GM19397 (cell line): Measurements from ENCODE around the gene PADI3.
"Not testable (repeated sequence)": the region's sequence is repeated elsewhere in the genome, so short reads cannot be mapped to it uniquely, and the experiment has no call there.

ENCODE experiments used
- ATAC-seq: cut with Tn5 transposase; IDR thresholded peaks from one replicate; pipeline ENCODE4 v1.9.1; 2021; ENCODE audit warnings: mild to moderate bottlenecking, moderate library complexity; ENCODE audit not compliant: unreplicated experiment

PADI3 gene

DNA sequence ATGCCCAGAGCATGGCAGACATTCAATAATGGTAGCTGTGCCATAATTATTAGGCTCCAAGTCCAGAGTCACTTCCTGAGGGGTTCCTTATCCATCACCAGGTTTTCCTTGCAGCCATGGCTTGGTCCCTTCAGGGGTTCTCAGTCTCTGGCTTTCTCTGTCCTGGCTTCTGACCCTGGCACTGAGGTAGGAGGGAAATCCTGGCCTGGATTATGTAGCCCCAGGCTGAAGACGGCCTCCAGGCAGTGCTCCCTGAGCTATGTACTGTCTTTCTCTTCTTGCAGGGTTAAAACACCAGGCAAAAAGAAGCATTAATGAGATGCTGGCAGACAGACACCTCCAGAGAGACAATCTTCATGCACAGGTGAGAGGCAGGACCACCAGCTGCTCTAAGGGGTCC, 9.5 kb upstream of the PADI3 start:
- no peak for ATAC-seq

DNA sequence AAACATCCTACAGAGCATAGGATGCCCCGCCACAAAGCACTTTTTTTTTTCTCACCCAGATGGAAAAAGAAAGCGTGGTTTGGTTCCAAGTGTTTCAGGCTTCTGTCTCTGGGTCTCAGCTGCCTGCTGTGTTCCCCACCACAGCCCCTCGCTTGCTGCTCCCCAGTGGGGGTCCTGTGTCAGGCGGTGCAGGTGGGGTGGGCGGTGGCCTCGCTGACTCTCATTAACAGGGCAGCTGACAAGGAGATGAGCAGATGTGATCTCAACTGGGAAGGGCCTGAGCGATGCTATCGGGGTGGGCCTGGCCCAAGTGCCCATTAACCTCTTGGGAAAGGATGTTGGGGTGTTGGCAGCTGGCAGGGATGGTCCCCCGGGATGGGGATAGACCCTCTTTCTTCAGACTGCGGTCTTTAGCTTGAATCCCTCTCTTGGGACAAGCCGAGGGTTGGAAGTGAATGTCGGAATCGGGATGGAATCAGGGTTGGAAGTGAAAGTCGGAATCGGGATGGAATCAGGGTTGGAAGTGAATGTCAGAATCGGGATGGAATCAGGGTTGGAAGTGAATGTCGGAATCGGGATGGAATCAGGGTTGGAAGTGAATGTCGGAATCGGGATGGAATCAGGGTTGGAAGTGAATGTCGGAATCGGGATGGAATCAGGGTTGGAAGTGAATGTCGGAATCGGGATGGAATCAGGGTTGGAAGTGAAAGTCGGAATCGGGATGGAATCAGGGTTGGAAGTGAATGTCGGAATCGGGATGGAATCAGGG, 7.7 kb upstream of the PADI3 start:
- ATAC-seq = not testable (repeated sequence)

DNA sequence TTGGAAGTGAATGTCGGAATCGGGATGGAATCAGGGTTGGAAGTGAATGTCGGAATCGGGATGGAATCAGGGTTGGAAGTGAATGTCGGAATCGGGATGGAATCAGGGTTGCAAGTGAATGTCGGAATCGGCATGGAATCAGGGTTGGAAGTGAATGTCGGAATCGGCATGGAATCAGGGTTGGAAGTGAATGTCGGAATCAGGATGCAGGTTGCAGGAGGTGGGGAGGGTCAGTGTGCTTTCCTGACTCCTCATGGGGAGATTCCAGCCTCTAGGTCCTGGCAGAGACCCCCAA, 7.2 kb upstream of the PADI3 start:
- not testable (repeated sequence) for ATAC-seq

DNA sequence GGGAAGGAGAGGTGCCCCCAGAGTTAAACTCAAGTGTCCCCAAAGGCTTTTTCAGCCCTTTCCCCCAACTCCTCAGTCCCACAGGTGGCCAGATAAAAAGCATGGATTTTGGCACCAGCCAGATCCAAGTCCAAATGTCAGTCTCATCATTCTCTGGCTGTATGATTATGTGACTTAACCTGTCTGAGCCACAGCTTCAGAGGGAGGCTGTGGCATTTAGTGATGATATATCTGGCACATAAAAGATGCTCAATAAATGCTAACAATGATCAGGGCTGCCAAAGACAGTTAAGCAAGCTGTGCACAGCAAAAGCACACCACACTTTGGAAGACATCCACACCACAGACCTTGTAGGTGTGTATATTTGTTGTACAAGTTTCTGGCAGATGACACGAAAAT, 5.6 kb upstream of the PADI3 start:
- no peak for ATAC-seq

DNA sequence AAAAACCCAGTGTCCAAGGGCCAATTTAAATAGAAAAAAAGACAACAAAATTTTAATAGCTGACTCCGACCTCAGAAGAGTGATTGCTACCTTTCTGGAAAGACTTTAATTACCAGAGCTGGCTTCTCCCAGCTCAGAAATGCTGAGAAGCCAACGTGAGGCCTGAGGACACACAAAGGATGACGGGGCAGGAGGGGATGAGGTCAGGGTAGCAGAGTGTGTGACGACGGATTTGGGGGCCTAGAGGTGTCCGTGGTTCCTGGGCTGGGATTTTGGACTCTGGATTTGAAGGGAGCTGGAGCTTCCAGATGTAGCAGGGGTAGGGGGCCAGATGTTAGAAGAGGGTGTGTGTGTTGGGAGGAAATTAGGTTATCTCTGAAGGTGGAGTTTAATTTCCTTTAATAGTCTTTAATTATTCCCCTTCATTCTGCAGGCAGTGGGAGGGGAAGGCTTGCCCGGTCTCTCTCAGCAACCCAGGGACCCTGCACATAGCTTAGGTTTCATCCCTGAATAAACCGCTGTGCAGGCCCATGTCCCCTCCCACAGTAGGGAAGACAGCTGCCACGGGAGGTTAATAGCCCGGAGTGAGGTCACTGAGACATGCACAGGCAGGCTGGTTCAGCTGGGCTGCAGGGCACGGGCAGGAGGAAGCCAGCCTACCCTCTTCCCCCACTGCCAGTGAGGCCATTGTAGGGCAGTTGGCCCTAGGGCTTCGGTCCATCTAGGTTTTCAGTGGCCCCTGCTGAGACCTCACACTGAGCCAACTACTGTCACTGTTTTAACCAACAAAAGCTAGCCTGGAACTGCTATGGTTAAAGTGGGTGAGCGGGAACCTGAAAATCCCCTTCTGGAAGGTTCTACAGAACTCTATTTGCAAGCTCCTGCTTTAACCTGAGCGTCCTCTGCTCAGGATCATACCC, 3.8 kb upstream of the PADI3 start:
- no peak for ATAC-seq

DNA sequence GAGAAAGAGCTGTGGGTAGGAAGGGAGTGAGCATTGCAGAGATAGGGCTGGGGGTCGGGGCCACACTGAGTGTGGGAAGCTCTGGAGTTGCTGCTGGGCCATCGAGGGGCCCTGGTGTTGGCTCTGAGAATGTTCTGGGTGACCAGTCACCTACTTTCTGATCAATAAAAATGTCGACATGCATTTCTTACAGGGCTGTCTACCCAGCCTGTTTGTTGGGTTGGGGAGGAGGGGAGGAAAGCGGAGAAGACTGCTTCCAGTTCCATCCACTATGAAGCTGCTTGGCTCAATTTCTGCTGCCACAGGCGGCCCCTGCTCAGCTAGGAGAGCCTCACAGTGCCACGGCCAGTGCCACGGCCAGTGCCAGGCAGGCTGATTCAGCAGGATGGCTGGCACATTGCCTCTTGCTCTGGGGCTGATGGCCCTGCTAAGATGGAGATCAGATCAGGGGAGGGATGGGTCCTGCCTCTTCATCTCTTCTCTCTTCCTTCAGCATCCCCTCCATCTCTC, 3.0 kb upstream of the PADI3 start:
- no peak for ATAC-seq

DNA sequence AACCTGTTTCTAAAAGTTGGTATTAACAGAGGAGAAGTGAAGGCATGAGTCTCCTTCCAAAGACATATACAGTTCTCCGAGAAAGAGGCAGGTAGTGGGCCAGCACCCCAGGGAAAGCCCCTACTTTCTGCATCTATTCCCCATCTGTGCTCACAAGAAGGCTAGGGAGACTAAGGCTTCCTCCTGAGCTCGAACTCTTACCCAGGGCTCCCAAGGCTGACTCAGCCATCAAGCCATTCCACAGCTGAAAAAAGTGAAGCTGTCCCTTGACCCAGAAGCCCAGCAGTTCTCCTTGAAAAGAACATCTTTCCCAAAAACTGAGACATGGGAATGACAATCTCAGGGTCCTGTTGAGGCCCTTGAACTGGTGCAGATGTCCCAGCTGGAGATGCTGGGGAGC, 1.9 kb upstream of the PADI3 start:
- no peak for ATAC-seq

DNA sequence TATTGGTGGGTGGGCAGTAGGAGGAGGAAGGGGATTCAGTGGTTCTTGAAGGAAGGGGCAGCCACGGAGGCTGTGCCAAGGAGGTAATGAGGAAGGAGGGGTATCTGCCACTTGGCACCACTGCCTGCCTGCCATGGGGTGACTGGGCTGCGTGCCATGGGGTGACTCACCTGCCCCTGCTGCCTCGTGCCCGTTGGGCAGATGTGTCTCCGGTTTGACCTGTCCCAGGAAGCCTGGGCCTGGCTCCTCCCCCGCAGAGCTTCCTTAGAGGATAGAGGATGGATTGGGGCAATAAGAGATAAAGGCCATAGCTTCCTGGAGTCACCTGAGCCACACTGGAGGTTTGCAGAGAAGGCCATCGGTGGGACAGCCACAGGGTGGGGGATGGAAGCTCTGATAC, 1.7 kb downstream of the PADI3 start:
- ATAC-seq = no peak

DNA sequence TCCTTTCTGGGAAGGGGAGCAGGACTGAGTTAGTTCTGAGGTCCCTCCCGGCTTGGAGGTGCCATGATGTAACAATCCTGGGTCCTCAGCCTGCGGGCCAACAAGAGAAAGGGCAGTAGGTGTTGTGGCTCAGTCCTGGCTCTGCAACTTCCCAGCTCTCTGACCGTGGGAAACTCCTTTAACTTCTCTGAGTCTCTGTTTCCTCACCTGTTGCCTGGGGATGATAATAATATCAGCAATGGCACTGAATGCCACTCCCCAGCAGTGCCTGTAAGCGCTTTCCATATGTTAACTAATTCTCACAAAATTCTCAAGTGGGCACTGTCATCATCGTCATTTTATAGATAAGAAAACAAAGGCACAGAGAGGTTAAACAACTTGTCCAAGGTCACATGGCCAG, 2.3 kb downstream of the PADI3 start:
- ATAC-seq = no peak

DNA sequence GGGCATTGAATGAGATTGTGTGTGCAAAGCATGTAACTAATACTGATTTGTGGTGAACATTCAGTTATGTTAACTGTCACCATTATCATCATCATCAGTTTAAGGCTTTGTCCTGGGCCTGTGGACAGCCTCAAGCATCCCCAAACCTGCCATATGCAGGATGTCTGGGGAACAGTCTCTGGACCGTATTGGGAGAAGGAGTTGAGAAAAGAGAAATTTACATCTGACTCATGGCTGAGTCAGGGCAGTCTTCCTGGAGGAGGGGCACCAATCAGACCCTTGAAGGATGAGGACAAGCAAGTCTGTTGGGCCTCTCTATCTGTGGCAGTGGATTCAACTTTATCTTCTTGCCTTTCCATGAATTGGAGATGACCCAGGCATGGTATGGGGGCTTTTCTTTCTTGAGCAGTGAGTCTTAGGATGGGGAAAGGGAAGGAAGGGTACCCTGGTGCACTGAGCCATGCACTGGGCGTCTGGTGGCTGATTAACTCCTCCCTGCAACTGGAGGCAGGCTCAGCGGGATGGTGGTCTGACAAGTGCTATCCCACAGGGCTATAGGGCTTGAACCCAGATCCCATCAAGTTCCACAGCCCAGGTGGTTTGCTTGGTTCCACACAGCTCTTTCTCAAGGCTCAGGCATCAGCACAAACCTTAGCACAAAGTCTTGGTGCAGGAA, 2.9 kb downstream of the PADI3 start:
- no peak for ATAC-seq

DNA sequence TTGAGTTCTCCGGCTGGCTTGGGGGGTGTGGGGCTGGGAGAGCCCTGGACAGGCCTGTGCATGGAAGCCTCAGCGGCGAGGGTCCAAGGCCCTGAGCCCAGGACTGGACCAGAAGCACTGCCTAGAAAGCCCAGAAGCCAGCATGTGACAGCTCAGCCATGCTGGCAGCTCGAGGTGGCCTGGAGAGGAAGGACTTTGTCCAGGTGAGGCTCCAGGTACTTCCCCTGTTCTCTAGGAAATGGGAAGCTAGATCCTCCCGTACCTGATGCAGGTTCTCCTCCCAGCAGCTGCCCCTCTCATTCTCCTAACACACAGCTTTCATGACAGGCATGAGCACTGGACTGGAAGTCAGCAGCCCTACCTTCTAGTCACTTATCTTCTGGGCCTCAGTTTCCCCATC, 6.4 kb downstream of the PADI3 start:
- no peak for ATAC-seq

DNA sequence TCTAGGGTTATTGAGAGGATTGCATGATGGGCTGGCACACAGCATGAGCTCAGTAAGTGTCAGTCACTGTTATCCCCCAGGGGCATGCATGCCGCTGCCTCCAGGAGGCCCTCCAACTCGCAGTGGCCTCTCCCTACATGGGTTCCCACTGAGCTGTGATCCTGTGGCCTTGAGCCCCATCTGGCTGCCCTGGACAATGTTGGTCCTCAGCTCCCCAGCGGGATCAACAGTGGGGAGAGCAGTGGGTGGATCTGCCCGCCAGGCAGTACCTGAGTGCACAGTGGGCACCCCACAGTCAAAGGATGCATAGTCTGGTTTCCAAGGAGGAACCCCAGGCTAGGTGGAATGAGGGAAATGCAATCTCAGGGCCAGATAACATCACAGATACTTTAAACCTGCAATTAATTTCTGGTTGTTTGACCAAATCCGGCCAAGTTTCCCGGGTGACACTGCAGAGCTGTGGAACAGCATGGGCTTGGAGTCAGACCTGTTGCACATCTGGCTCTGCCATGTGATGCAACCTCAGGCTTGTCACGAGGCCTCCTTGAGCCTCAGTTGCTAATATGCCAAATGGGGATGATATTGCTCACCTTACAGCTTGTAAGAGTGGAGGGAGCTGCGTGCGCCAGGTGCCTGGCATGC, 9.3 kb downstream of the PADI3 start:
- no peak for ATAC-seq

DNA sequence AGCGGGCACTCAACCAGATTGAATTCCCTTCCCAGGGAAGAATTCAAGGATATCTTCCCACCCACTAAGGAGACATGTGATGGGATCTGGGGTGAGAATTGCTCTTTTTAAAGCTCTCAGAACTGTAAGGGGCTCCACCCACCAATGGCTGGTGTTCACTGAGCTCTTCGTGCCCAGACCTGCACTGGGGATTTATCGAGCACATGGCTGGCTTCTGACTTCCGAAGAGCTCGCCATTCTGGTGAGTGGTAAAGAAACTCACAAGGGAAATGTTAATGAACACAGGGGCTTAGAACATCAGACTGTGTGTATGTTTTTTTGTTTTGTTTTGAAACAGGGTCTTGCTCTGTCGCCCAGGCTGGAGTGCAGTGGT, 9.8 kb downstream of the PADI3 start:
- ATAC-seq = no peak

DNA sequence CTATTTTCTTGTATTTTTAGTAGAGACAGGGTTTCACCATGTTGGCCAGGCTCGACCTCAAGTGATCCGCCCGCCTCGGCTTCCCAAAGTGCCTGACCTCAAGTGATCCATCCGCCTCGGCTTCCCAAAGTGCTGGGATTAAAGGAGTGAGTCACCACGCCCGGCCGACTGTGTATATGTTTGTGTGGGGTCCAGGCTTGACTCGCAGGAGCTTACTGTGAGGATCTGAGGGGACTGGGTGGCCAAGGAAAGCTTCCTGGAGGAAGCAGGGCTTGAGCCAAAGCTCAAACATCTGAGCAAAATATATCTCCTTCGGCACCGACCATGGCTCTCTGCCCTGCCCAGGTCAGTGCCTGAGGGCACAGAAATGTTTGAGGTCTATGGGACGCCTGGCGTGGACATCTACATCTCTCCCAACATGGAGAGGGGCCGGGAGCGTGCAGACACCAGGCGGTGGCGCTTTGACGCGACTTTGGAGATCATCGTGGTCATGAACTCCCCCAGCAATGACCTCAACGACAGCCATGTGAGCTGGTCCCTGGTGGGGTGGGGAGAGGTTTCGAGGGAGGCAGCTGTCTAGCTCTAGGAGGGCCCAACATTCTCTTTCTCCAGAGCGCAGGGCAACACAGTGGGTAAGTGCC, 10.5 kb downstream of the PADI3 start:
- no peak for ATAC-seq

DNA sequence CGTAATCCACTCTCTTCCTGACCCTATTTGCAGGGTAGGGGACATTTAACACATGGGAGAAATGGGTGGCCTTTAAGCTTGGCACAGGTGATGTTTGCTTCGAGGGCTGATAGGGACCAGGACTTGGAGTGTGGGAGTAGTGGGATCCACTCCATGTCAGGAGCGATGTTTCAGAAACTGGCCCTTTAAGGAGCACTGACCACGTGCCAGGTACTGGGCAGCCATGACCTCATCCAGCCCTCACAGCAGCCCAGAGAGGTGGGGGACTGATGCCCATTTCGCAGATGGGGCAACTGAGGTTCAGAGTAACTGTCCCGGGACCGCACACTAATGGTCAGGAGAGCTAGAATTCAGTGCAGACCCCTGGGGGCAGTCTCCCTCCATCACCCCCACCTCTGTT, 11.4 kb downstream of the PADI3 start:
- no peak for ATAC-seq

DNA sequence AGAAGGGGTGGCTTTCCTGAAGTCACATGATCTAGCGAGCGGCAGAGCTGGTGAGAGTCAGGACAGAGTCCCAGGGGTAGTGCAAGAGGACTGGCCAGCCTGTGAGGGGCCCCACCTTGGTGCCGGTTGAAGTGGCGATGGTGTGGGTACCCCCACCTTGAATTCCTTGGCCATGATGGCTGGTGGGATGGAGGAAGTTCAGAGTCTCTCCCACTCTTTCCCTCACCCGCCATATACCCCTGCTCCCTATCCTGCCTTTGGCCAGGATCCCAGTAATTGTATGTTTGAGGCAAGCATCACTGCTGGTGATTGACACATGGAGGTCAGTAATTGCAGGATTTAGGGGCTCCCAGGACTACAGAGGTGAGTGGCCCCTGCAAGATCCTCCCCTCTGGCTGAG, 11.8 kb downstream of the PADI3 start:
- no peak for ATAC-seq

DNA sequence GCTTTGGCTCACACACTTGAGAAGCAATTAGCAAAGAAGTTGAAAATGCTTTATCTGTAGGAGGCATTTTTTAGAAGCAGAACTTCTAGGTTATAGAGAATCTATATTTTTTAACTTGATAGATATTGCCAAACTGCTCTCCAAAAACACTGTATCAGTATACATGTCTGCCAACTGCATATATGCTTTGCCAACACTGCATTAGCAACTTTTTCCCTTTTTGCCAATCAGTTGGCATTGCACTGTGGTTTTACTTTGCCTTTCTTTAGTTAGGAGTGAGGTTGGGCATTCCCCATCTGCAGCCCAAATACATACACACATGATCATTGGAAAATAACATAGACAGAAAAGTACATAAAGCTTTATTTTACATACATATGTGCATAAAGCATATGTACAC, 15.0 kb downstream of the PADI3 start:
- no peak for ATAC-seq

DNA sequence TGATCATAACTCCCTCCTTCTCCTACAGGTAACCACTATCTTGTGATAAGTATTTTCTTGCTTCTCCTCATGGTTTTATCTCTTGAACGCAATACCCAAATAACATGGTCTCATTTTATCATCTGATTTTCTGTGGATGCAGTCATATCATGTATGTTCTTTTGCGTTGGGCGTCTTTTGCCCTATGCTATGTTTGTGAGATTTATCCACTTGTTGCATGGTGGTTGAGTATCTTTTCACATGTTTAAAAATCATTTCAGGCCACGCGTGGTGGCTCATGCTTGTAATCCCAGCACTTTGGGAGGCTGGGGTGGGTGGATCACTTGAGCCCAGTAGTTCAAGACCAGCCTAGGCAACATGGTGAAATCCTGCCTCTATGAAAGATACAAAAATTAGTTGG, 15.6 kb downstream of the PADI3 start:
- no peak for ATAC-seq

DNA sequence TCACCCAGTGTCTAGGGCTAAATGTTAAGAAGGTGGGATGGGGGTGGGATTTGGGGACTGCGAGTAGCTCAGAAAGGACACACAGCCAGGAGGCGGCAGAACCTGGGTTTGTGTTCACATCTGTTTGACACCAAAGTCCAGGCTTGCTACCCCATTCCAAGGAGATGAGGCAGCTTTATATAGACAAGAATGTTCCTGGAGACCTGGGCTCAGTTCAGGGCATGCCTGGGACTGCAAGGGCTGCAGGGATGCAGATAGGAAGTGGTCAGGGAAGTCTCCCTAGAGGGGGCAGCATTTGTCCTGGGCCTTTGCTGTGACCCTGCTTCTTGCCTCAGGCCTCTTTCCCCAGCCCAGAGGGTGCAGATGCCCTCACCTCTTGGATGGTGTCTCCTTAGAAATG, 16.3 kb downstream of the PADI3 start:
- ATAC-seq = no peak

DNA sequence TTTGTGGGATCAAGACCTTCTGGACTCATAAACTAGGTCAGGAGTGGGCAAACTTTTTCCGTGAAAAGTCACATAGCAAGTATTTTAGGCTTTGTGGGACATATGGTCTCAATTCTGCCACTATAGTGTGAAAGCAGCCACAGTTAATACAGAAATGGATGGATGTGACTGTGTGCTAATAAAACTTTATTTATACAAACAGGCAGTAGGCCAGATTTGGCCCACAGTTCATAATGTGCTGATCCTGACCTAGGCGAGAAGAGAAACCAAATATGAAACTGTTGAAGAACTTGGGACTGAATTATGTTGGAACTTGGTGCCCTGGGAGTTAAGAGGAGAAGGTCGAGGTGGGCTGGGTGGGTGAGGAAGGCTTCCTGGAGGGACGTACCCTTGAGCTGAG, 17.1 kb downstream of the PADI3 start:
- no peak for ATAC-seq
